ENCODE measurements around the gene BCDIN3D. TPM values are rescaled to one million over a fixed set of nuclear protein-coding genes. Genes with fewer than 3 reads are reported as not detected.

The BCDIN3D gene
- total and polyA plus RNA-seq, 9 of the 15 experiments (the other 6 are each of a cell fraction or from before 2014, with no cell fraction given) = 3.7 to 6.9 (median 5.6) TPM

DNA sequence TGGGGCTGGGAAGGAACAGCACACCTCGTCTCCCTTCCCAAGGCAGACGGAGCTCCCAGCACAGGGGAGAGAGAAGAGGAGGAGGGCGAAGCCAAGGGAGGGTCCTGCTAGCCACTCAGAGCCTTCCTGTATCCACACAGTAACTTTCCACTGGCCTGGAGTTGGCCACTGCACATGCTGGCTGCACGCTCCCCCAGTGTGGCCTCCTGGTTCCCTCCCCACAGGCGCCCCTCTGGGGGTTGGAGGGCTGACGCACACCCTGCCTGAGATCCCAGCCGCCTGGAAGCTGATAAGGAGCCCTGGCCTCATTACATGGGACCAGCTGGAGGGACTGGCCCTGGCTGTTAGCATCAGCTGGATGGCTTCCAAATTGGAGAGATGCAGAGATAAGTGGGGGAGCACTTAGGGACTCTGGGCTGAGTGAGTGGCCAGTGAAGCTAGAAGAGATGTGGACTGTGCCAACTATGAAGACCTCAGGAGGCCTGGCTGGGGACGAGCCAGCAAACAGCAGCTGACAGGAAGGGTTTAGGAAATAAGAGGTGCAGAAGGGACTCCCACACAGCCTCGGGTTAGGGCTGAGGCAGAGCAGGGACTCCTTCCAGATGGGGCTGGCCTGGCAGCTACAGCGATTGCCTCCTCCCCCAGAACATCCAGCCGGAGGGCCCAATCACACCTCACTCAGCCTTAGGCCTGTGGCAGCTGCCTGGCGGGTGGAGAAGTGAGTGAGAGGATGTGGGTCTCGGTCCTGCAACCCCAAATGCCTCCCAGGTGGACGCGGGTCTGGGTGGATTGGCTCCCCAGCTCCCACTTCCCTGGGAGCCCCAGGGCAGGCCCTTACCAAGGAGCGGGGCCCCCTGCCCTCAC is 26.3 kb upstream of the BCDIN3D start (continued):
- TF ChIP-seq, protein P1, sequence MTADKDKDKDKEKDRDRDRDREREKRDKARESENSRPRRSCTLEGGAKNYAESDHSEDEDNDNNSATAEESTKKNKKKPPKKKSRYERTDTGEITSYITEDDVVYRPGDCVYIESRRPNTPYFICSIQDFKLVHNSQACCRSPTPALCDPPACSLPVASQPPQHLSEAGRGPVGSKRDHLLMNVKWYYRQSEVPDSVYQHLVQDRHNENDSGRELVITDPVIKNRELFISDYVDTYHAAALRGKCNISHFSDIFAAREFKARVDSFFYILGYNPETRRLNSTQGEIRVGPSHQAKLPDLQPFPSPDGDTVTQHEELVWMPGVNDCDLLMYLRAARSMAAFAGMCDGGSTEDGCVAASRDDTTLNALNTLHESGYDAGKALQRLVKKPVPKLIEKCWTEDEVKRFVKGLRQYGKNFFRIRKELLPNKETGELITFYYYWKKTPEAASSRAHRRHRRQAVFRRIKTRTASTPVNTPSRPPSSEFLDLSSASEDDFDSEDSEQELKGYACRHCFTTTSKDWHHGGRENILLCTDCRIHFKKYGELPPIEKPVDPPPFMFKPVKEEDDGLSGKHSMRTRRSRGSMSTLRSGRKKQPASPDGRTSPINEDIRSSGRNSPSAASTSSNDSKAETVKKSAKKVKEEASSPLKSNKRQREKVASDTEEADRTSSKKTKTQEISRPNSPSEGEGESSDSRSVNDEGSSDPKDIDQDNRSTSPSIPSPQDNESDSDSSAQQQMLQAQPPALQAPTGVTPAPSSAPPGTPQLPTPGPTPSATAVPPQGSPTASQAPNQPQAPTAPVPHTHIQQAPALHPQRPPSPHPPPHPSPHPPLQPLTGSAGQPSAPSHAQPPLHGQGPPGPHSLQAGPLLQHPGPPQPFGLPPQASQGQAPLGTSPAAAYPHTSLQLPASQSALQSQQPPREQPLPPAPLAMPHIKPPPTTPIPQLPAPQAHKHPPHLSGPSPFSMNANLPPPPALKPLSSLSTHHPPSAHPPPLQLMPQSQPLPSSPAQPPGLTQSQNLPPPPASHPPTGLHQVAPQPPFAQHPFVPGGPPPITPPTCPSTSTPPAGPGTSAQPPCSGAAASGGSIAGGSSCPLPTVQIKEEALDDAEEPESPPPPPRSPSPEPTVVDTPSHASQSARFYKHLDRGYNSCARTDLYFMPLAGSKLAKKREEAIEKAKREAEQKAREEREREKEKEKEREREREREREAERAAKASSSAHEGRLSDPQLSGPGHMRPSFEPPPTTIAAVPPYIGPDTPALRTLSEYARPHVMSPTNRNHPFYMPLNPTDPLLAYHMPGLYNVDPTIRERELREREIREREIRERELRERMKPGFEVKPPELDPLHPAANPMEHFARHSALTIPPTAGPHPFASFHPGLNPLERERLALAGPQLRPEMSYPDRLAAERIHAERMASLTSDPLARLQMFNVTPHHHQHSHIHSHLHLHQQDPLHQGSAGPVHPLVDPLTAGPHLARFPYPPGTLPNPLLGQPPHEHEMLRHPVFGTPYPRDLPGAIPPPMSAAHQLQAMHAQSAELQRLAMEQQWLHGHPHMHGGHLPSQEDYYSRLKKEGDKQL (CRISPR knock-in tag; IDR thresholded peaks at IDR 0.05; ENCODE audit: borderline replicate concordance) = no peak
- TF ChIP-seq ZNF431 (CRISPR knock-in tag; IDR thresholded peaks at IDR 0.05) (no peak), NFXL1 (CRISPR knock-in tag; IDR thresholded peaks at IDR 0.05) (no peak), KDM1A (IDR thresholded peaks at IDR 0.05) (peak; percentile 91 to 93), CC2D1A (IDR thresholded peaks at IDR 0.05) (peak; percentile 92; the same call in 1 of the 2 replicates), NR1H2 (CRISPR knock-in tag; IDR thresholded peaks at IDR 0.05) (no peak), NR2C1 (IDR thresholded peaks at IDR 0.05) (no peak), NR2C1 (tag; IDR thresholded peaks at IDR 0.05) (peak; percentile 81), ZC3H8 (IDR thresholded peaks at IDR 0.05) (no peak), ZNF445 (CRISPR knock-in tag; IDR thresholded peaks at IDR 0.05; ENCODE audit: low read depth) (peak; percentile 69; the same call in 1 of the 2 replicates), FOXA1 (IDR thresholded peaks at IDR 0.05; ENCODE audit: borderline replicate concordance) (no peak), DDX20 (tag; IDR thresholded peaks at IDR 0.05; ENCODE audit: low read depth) (no peak), XRCC5 (IDR thresholded peaks at IDR 0.05; ENCODE audit: low read depth, low read length) (peak; percentile 84; the same call in 1 of the 2 replicates), SP2 (IDR thresholded peaks at IDR 0.05; ENCODE audit: extremely low read depth, low read depth, low read length, poor library complexity, severe bottlenecking) (peak; percentile 21), ZBTB1 (CRISPR knock-in tag; IDR thresholded peaks at IDR 0.05; ENCODE audit: borderline replicate concordance, low read depth) (no peak)
- TF ChIP-seq, protein P2, sequence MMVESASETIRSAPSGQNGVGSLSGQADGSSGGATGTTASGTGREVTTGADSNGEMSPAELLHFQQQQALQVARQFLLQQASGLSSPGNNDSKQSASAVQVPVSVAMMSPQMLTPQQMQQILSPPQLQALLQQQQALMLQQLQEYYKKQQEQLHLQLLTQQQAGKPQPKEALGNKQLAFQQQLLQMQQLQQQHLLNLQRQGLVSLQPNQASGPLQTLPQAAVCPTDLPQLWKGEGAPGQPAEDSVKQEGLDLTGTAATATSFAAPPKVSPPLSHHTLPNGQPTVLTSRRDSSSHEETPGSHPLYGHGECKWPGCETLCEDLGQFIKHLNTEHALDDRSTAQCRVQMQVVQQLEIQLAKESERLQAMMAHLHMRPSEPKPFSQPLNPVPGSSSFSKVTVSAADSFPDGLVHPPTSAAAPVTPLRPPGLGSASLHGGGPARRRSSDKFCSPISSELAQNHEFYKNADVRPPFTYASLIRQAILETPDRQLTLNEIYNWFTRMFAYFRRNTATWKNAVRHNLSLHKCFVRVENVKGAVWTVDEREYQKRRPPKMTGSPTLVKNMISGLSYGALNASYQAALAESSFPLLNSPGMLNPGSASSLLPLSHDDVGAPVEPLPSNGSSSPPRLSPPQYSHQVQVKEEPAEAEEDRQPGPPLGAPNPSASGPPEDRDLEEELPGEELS (CRISPR knock-in tag; IDR thresholded peaks at IDR 0.05; ENCODE audit: borderline replicate concordance) = no peak
- TF ChIP-seq, protein P3, sequence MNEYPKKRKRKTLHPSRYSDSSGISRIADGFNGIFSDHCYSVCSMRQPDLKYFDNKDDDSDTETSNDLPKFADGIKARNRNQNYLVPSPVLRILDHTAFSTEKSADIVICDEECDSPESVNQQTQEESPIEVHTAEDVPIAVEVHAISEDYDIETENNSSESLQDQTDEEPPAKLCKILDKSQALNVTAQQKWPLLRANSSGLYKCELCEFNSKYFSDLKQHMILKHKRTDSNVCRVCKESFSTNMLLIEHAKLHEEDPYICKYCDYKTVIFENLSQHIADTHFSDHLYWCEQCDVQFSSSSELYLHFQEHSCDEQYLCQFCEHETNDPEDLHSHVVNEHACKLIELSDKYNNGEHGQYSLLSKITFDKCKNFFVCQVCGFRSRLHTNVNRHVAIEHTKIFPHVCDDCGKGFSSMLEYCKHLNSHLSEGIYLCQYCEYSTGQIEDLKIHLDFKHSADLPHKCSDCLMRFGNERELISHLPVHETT (CRISPR knock-in tag; conservative IDR thresholded peaks at IDR 0.05 in 1 of 2, IDR thresholded peaks at IDR 0.05 in 1 of 2) = peak in 1 of 2 experiments; percentile 96; a peak in 2 of 4 replicates
- TF ChIP-seq, protein P4, sequence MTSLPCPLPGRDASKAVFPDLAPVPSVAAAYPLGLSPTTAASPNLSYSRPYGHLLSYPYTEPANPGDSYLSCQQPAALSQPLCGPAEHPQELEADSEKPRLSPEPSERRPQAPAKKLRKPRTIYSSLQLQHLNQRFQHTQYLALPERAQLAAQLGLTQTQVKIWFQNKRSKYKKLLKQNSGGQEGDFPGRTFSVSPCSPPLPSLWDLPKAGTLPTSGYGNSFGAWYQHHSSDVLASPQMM (CRISPR knock-in tag; IDR thresholded peaks at IDR 0.05) = no peak
